Tibial nerve (tissue), 4 donors: ENCODE data around the gene SLU7. TPM values are rescaled to one million over a fixed set of nuclear protein-coding genes. Genes with fewer than 3 reads are reported as not detected.

Experiments used
- DNase-seq, 2 donors: peaks; one replicate each; pipeline ENCODE4 v3.0.0-alpha.2; 2019; ENCODE audit warnings: low spot score in 2 of 2
- H3K27ac ChIP-seq, 4 donors: fragments of 200-600 bp; sonication (generic) in 3 of 4; one replicate each; pipeline ENCODE4 v1.5.1; 2017 to 2019; ENCODE audit warnings: mild to moderate bottlenecking in 1 of 4
- H3K27me3 ChIP-seq, 2 donors: fragments of 200-600 bp; sonication (generic) in 1 of 2; one replicate each; pipeline versions ENCODE4 v1.5.1 to v1.6.0; 2017 to 2019
- H3K36me3 ChIP-seq, 3 donors: fragments of 200-600 bp; sonication (generic); one replicate each; pipeline ENCODE4 v1.5.1; 2018 to 2019
- H3K4me1 ChIP-seq, 4 donors: fragments of 200-600 bp; sonication (generic) in 3 of 4; one replicate each; pipeline ENCODE4 v1.5.1; 2017 to 2019
- H3K4me3 ChIP-seq, 4 donors: fragments of 200-600 bp; sonication (generic) in 3 of 4; one replicate each; pipeline ENCODE4 v1.5.1; 2017 to 2019; ENCODE audit warnings: mild to moderate bottlenecking in 1 of 4, moderate library complexity in 1 of 4
- H3K9me3 ChIP-seq, 4 donors: fragments of 200-600 bp; sonication (generic) in 3 of 4; one replicate each; pipeline ENCODE4 v1.5.1; 2017 to 2019
- EP300 ChIP-seq, 2 donors: sonication (generic); formaldehyde crosslinking; IDR thresholded peaks; one replicate each; pipeline ENCODE4 v1.6.1; 2017; ENCODE audit warnings: antibody characterized with exemption in 2 of 2, mild to moderate bottlenecking in 1 of 2
- POLR2A ChIP-seq, 2 donors: fragments of 450-650 bp; IDR thresholded peaks; one replicate each; pipeline ENCODE4 v1.6.1; 2017; ENCODE audit warnings: antibody characterized with exemption in 2 of 2, mild to moderate bottlenecking in 2 of 2, moderate library complexity in 2 of 2
- WGBS, 2 donors: methylation state at CpG; one replicate each; pipeline ENCODE4 v1.1.5; 2018; 5-methylcytosine and 5-hydroxymethylcytosine counted together
- total RNA-seq, 4 donors: library from RNA; depleted of rRNA; stranded (reverse); fragments of >200 nt; gene quantifications; one replicate each; pipeline ENCODE4 v1.1.0, GENCODE V29; 2016
- TF ChIP-seq, protein P1 (sequence below), 5 experiments: fragments of 200-600 bp in 3 of 5; fragments of 450-650 bp in 2 of 5; sonication (generic) in 3 of 5; IDR thresholded peaks; one replicate each; pipeline ENCODE4 v1.5.1; 2016 to 2019; ENCODE audit warnings: antibody characterized with exemption in 5 of 5, mild to moderate bottlenecking in 3 of 5, moderate library complexity in 2 of 5

Gene SLU7
- total RNA-seq, 4 donors from 2014 or later = 68.2 to 76.8 (median 71.1) TPM

- 0 to 2% methylated on average over 39 of the region's 39 CpGs for WGBS, 2 donors
Observed at GRCh38 chr5:160421625-160422258, 2.9 kb upstream of the SLU7 start, which contains the start of gene PTTG1. Gene PTTG1 (plus strand): TSS chr5:160421855. CDS start chr5:160422313, 458 bp downstream.

GRCh38 chr5:160420331-160420610 lies 1.4 kb upstream of the SLU7 start:
- Histone ChIP-seq H3K4me3 (no peak overlapping the region), H3K4me1 (peaks cover 0 to 50% (median 23%) of the 10 kb centered on the region in 4 donors), H3K27ac (peak overlapping the region in 2 of 4 donors; percentile 90 to 95), H3K36me3 (peaks cover 0 to 2% (median 0%) of the 10 kb centered on the region in 3 donors), H3K27me3 (no peaks in the 10 kb centered on the region), H3K9me3 (no peaks in the 10 kb centered on the region)
- TF ChIP-seq EP300 (IDR thresholded peaks at IDR 0.05) (no peak), POLR2A (IDR thresholded peaks at IDR 0.05) (no peak)
- TF ChIP-seq, protein P1, sequence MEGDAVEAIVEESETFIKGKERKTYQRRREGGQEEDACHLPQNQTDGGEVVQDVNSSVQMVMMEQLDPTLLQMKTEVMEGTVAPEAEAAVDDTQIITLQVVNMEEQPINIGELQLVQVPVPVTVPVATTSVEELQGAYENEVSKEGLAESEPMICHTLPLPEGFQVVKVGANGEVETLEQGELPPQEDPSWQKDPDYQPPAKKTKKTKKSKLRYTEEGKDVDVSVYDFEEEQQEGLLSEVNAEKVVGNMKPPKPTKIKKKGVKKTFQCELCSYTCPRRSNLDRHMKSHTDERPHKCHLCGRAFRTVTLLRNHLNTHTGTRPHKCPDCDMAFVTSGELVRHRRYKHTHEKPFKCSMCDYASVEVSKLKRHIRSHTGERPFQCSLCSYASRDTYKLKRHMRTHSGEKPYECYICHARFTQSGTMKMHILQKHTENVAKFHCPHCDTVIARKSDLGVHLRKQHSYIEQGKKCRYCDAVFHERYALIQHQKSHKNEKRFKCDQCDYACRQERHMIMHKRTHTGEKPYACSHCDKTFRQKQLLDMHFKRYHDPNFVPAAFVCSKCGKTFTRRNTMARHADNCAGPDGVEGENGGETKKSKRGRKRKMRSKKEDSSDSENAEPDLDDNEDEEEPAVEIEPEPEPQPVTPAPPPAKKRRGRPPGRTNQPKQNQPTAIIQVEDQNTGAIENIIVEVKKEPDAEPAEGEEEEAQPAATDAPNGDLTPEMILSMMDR (IDR thresholded peaks at IDR 0.05) = no peak
- no peak for DNase-seq

More at GRCh38 chr5:160421625-160422258, 2.9 kb upstream of the SLU7 start, which contains the start of gene PTTG1:
- H3K4me3 ChIP-seq = peak within 1 kb of the TSS; percentile 43 to 88 (median 78)
- no peaks in the 10 kb centered on the region for H3K9me3 ChIP-seq
- no peaks in the 10 kb centered on the region for H3K27me3 ChIP-seq
- TF ChIP-seq, protein P1 (IDR thresholded peaks at IDR 0.05) = no peak
- peak in 1 of 2 donors; percentile 71 for TF ChIP-seq POLR2A (IDR thresholded peaks at IDR 0.05)
- peak; percentile 46 to 89 for TF ChIP-seq EP300 (IDR thresholded peaks at IDR 0.05)
- peak within 1 kb of the TSS; percentile 44 to 86 (median 78) for H3K27ac ChIP-seq
- H3K36me3 ChIP-seq = no peaks in the 10 kb centered on the region
- peaks cover 0 to 37% (median 23%) of the 10 kb centered on the region in 4 donors for H3K4me1 ChIP-seq
- DNase-seq = peak; percentile 96

DNA sequence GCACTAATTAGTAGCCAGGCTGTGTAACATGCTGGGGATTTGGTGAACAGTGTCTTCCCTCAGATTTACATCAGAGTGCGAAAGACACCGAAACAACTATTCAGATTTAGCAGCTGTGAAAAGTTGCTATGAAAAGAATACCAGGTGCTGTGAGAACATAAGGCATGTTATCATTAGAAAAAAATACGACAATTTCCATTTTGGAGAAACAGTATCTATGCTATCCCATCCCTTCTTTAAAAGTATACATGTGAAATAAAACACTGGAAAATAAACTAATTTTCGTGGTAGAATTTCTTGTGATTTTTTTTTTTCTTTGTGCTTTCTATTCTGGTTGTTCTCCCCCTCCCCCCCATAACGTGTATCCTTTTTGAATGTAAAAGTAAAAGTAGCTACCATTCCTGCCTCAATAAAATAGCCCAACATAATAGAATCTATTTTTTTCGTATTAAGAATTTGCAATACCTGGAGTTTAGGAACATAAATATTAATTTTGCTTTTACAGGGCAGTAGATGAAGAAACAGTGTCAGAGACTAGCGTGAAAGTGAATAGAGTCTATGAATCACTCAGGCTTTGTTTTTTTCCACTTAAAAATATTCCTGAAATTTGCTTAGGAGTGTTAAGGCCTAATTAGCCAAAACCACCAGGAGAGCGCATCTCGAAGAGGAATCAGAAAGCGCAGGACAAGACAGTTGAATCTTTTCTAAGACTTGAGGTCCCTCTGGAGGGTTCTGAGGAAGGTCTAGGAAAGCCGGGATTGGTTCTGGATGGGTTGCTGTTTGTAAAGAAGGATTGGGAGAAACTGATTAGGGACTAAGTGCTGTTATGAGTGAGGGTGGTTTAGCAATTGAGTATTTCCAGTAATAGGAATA lies 813 bp upstream of the SLU7 start:
- WGBS, 2 donors = 40% methylated on average over 11 of the region's 11 CpGs
- peaks cover 0 to 8% (median 0%) of the 10 kb centered on the region in 3 donors for H3K36me3 ChIP-seq
- peak overlapping the region; percentile 87 to 95 (median 92) for H3K27ac ChIP-seq
- peaks cover 0 to 54% (median 23%) of the 10 kb centered on the region in 4 donors for H3K4me1 ChIP-seq
- H3K27me3 ChIP-seq = no peaks in the 10 kb centered on the region
- TF ChIP-seq POLR2A (IDR thresholded peaks at IDR 0.05) (no peak), EP300 (IDR thresholded peaks at IDR 0.05) (no peak)
- TF ChIP-seq, protein P1 (IDR thresholded peaks at IDR 0.05) = no peak
- no peaks in the 10 kb centered on the region for H3K9me3 ChIP-seq
- no peak for DNase-seq
- H3K4me3 ChIP-seq = peak overlapping the region; percentile 51 to 90 (median 82)

DNA sequence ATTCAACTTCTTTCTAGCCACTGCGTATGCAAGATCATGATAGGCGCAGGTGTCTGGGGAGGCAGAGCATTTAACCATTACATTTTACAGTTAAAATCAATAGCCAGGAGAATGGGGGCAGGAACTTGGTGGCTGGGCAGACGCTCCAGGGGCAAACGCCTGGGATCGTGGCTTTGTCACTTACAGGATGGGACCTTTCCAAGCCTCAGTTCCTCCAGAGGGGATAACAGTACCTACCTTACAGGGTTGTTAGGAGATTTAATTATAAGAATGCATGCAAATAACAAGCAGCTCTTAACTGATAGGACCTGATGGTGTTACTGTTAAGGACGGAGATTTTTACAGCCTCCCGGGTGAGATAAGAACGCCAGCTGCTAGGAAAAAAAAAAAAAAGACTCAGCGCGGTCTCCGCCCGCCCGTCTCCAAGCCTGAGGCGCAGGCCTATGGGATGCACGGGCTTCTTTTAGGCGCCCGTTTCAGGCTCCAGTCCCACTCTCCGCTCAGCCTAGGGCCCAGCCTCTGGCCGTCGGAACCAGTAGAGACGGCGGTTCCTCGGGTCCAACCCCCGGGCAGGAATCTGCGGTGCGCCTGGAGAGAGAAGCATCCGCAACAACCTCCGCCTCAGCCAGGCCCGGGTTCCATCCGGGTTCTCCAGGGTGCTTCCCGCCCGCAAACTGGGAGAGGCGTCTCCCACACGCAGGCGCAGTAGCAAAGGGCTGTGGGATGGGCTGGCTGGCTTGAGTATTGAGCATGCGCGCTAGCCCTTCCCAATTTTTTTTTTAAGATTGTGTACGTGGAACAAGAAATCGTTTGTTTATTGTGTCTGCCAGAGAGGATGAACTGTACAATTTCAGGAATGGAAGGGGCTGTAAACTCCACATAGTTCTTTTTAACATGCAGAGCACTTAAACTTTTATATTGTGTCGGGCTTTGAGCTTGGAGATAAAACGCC lies 19.2 kb downstream of the SLU7 start, which contains the start of gene FAM200C:
TSS of gene FAM200C (minus strand) at position 653 of the 952 bp plus-strand sequence. CDS start 4,564 bp downstream, outside the sequence.
- peak; percentile 80 to 81 for DNase-seq
- Histone ChIP-seq H3K4me3 (peak within 1 kb of the TSS; percentile 57 to 94 (median 76)), H3K36me3 (peaks cover 0 to 54% (median 13%) of the 10 kb centered on the region in 3 donors), H3K27me3 (no peaks in the 10 kb centered on the region), H3K9me3 (no peaks in the 10 kb centered on the region), H3K4me1 (peaks cover 0 to 30% (median 4%) of the 10 kb centered on the region in 4 donors), H3K27ac (peak within 1 kb of the TSS; percentile 65 to 91 (median 84))
- WGBS, 2 donors = 1% methylated on average over 41 of the region's 41 CpGs
- peak; percentile 93 to 97 for TF ChIP-seq POLR2A (IDR thresholded peaks at IDR 0.05)
- TF ChIP-seq, protein P1 (IDR thresholded peaks at IDR 0.05) = no peak
- peak; percentile 81 to 99 for TF ChIP-seq EP300 (IDR thresholded peaks at IDR 0.05)
